ENCODE measurements around the gene TMEM232. TPM values are rescaled to one million over a fixed set of nuclear protein-coding genes. Genes with fewer than 3 reads are reported as not detected.
"Not testable (repeated sequence)": the region's sequence is repeated elsewhere in the genome, so short reads cannot be mapped to it uniquely, and the experiment has no call there.

The TMEM232 gene
- total RNA-seq, 4 donors from 2014 or later = 1.3 to 19.3 (median 7.1) TPM; not detected in 1

GRCh38 chr5:110681953-110682352, 44.5 kb downstream of the TMEM232 start:
- Histone ChIP-seq H3K9me3 (no peaks in the 10 kb centered on the region), H3K4me3 (no peak overlapping the region), H3K36me3 (no peaks in the 10 kb centered on the region), H3K27me3 (no peaks in the 10 kb centered on the region), H3K4me1 (no peaks in the 10 kb centered on the region), H3K27ac (no peak overlapping the region)
- intact Hi-C loops (cut with DNase I; ENCODE audit: low total_unique reads) = no loop called here
- DNase-seq = no peak
- TF ChIP-seq POLR2A (IDR thresholded peaks at IDR 0.05) = no peak
- TF ChIP-seq CTCF (IDR thresholded peaks at IDR 0.05) = no peak

GRCh38 chr5:110681109-110681508, 45.4 kb downstream of the TMEM232 start:
- Histone ChIP-seq H3K4me3 (no peak overlapping the region), H3K4me1 (no peaks in the 10 kb centered on the region), H3K27me3 (no peaks in the 10 kb centered on the region), H3K9me3 (no peaks in the 10 kb centered on the region), H3K36me3 (no peaks in the 10 kb centered on the region), H3K27ac (no peak overlapping the region)
- intact Hi-C loops (cut with DNase I; ENCODE audit: low total_unique reads) = no loop called here
- no peak for DNase-seq
- TF ChIP-seq CTCF (IDR thresholded peaks at IDR 0.05) = no peak
- TF ChIP-seq POLR2A (IDR thresholded peaks at IDR 0.05) = no peak

DNA sequence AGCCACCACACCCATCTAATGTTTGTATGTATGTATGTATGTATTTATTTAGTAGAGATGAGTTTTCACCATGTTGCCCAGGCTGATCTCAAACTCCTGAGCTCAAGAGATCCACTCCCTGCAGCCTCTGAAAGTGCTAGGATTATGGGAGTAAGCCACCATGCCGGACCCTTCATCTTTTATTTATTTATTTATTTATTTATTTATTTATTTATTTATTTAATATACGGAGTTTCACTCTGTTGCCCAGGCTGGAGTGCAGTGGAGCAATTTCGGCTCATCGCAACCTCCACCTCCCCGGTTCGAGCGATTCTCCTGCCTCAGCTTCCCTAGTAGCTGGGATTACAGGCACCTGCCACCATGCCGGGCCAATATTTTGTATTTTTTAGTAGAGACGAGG, 49.9 kb downstream of the TMEM232 start:
- H3K36me3 ChIP-seq; H3K4me1 ChIP-seq; intact Hi-C loops (cut with DNase I; ENCODE audit: low total_unique reads); DNase-seq; H3K27me3 ChIP-seq; H3K27ac ChIP-seq; H3K4me3 ChIP-seq; H3K9me3 ChIP-seq: not testable (repeated sequence)

- Histone ChIP-seq H3K27me3 (peaks cover 0 to 2% of the 10 kb centered on the region in 2 donors), H3K27ac (no peak overlapping the region), H3K9me3 (no peaks in the 10 kb centered on the region), H3K36me3 (no peaks in the 10 kb centered on the region), H3K4me3 (no peak overlapping the region), H3K4me1 (no peaks in the 10 kb centered on the region)
- intact Hi-C loops (cut with DNase I; ENCODE audit: low total_unique reads) = no loop called here
- TF ChIP-seq POLR2A (IDR thresholded peaks at IDR 0.05) (no peak), CTCF (IDR thresholded peaks at IDR 0.05) (no peak)
- no peak for DNase-seq
These were observed 61.2 kb downstream of the TMEM232 start for GRCh38 chr5:110665184-110665726.

- no peak for TF ChIP-seq POLR2A (IDR thresholded peaks at IDR 0.05)
- TF ChIP-seq CTCF (IDR thresholded peaks at IDR 0.05) = no peak
These were observed 62.9 kb downstream of the TMEM232 start for GRCh38 chr5:110663525-110663924.

DNA sequence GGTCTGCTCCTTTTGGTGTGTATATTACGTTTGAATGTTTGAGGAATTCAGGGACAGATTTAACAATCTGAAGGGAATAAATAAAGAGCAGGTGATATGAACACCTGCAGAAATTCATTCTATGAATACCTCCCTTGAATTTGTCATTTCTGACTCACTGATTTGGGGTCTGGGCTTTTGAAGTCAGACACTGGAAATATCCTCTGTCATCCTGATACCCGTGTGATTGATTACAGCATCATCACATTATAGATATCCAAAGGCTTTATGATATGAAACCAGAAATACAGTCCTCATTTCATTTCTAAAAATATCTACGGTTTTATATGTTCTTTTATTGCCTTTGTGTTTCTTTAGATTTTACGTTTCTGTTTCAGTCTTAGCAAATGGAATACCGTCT, 68.5 kb downstream of the TMEM232 start:
- DNase-seq = no peak
- no peaks in the 10 kb centered on the region for H3K36me3 ChIP-seq
- TF ChIP-seq CTCF (IDR thresholded peaks at IDR 0.05) (no peak), POLR2A (IDR thresholded peaks at IDR 0.05) (no peak)
- H3K4me3 ChIP-seq = no peak overlapping the region
- peaks cover 0 to 3% of the 10 kb centered on the region in 2 donors for H3K27me3 ChIP-seq
- no peaks in the 10 kb centered on the region for H3K9me3 ChIP-seq
- H3K4me1 ChIP-seq = no peaks in the 10 kb centered on the region
- H3K27ac ChIP-seq = no peak overlapping the region
- intact Hi-C loops (cut with DNase I; ENCODE audit: low total_unique reads) = no loop called here

More at GRCh38 chr5:110663525-110663924, 62.9 kb downstream of the TMEM232 start:
- Histone ChIP-seq H3K4me1 (no peaks in the 10 kb centered on the region), H3K4me3 (no peak overlapping the region), H3K27ac (no peak overlapping the region), H3K9me3 (no peaks in the 10 kb centered on the region), H3K27me3 (peaks cover 0 to 3% of the 10 kb centered on the region in 2 donors), H3K36me3 (no peaks in the 10 kb centered on the region)
- intact Hi-C loops (cut with DNase I; ENCODE audit: low total_unique reads) = no loop called here
- no peak for DNase-seq
